HG02798 (cell line): ENCODE results near the gene PLEKHA7.
A peak's percentile ranks its signal among the peaks of the same experiment; 100 is the strongest.

Source experiments
- ATAC-seq: cut with Tn5 transposase; IDR thresholded peaks from one replicate; pipeline ENCODE4 v1.9.1; 2021; ENCODE audit warnings: mild to moderate bottlenecking; ENCODE audit not compliant: unreplicated experiment, poor library complexity

PLEKHA7 gene

DNA sequence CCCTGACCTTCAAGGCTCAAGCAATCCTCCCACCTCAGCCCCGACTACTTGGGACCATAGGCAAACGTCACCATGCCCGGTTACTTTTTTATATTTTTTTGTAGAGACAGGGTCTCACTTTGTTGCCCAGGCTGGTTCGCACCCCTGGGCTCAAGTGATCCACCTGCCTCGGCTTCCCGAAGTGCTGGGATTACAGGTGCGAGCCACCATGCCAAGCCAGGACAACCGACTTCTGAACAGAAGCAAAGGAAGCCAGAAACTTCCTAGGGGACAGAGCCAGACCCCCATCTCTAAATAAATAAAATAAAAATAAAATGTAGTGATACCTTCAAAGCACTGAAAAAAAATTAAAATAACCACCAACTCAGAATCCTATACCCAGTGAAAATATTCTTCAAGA is 249.3 kb downstream of the PLEKHA7 start:
- no peak for ATAC-seq

DNA sequence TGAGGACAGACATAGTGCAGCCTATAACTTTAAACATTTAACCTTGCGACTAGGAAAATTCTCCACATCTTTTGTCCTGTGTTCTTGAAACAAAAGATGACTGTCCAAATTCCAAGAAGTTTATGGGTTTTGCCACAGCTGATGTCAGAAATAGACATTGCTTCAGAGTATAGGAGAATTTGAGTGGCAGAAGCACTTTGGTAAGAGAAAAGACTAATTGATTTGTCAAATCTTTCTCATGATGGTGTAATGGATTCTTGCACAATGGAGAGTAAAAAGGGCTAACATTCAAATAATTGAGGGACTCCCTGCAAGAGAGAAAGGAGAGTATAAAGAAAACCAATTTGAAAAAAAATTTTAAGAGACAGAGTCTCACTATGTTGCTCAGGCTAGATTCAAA is 250.5 kb downstream of the PLEKHA7 start:
- ATAC-seq, result no peak

DNA sequence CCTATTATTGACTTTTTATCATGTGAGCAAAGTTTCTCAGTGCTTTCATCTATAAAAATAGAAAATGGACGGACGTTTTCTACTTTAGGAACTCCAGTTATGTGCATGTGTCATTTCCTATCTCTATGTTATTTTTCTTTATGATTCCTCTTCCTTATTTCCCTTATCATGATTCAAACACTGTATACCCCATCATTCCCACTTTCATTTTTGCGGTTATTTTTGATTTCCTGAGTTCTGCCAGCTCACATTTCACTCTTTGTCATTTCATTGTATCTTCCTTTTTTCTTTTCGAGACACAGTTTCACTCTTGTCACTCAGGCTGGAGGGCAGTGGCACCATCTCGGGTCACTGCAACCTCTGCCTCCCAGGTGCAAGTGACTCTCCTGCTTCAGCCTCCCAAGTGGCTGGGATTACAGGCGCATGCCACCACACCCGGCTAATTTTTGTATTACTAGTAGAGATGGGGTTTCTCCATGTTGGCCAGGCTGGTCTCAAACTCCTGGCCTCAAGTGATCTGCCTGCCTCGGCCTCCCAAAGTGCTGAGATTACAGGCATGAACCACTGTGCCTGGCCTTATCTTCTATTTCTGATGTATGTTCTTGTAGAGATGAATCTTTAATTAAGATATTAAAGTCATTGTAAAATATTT is 254.2 kb downstream of the PLEKHA7 start:
- no peak for ATAC-seq

DNA sequence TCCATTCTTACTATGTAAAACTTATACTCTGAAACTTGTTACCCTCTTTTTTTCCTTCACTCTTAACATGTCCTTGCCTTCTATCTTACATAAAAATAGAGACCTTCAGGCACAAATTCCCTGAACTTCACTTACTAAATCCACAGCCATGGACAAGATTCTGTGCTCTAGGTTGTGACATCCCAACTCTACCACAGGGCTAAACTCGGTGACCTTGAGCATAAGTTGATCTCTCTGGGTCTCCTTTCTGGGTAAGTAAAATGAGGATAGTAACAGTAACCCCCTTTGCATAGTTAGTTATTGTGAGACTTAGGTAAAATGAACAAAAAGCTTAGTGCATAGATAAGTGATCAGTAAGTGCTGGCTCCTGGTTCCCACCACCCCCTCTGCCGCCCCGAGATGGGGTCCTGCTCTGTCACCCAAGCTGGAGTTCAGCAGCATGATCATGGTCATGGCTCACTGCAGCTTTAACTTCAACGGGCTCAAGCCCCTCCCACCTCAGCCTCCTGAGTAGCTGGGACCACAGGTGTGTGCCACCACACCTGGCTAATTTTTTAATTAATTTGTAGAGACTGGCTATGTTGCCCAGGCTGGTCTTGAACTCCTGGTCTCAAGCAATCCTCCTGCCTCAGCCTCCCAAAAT is 255.7 kb downstream of the PLEKHA7 start:
- no peak for ATAC-seq

DNA sequence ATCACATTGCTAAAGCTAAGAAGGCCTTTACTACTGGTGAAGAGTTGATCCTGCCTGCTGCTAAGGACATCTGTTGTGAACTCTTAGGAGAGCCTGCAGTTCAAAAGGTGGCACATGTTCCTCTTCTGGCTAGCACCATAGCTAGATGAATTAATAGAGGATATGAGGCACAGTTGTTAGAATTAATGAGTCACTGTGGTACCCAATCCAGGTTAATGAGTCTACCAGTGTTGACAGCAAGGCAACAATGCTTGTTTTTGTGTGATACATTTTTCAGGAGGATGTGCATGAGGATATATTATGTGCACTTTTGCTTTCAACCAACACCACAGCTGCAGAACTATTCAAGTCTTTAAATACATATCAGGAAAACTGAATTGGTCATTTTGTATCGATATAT is 263.8 kb downstream of the PLEKHA7 start:
- ATAC-seq, result no peak

DNA sequence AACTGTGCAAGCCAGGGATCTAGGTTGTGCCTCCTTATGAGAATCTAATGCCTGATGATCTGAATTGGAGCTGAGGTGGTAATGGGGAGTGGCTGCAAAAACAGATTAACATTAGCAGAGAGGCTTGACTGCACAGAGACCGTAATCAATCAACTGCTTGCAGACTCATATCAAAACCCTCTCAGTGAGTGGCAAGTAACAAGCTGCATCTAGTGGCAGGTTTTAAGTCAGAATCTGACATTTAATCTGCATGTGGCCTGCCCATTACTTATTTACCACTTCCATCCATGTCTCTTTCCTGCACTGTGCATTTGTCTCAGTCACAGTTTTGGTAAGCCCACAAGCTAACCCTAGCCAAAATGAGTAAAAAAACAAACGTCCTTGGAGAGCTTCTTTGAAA is 264.5 kb downstream of the PLEKHA7 start:
- ATAC-seq, result no peak

DNA sequence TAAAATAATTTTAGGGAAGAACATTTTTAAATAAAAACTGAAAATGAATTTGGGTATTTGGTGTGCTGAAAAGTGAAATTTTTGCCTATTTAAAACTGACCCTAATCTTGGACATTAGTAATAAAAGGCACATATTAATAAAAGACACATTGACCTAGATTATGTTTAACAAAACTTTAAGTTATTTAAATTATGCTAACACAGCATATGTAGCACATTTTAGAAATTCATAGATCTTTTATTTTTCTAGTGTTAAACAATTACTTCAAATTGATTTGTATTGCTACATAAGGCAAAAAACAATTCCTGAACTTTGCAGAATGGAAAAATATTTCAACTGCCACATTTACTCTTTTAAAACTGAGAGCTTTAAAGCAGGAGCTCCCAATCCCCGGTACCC is 265.1 kb downstream of the PLEKHA7 start:
- ATAC-seq, result no peak

DNA sequence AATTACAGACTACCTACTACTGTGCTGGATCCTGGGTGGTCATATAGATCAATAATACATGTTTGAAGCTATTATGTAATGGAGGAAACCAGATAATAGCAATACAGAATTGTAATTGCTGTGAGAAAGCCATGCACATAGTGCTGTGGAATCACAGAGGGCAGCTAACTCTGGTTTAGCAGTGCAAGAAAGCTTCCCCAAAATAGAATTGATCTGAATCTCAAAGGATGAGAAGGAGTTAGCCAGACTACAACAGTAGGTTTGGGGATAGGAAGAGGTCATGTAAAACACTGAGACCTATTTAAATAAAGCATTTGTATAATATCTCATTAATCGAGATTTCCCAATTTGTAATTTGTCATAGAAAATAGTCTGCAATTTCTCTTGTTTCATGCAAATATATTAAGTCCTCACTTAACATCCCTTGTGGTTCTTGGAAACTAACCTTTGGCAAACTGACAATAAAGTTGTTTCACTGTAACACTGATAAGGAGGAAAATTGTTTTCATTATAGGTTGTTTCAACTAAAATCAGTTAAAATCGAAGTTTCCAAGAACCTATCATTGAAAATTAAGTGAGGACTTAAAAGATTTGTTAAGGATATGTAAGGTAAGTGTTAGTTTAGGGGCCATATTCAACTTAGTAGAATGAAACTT is 268.1 kb downstream of the PLEKHA7 start:
- ATAC-seq, result no peak

DNA sequence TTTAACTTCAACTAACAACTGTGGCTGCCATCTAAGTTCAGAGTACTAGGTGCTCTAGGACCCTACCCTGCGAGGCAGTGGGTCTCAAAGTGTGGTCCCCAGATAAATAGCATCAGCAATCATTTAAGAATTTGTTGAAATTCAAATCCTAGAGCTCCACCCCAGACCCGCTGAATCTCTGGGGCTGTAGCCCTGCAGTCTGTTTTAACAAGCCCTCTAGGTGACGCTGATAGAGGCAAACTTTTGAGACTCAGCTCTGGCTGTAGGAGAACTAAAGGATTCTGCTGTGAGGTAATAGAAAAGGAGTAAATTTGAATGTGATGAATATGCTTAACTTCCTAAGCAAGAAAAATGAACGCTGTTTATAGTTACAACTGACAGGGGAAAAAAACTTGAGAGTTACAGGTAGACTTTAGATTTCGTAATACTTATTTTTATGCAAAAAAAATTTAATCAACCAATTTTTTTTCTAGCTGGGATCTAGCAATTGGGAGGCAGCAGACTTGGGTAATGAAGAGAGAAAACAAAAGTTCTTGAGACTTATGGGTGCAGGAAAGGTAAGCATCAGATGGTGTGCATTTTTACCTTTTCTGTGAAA is 270.0 kb downstream of the PLEKHA7 start:
- no peak for ATAC-seq

DNA sequence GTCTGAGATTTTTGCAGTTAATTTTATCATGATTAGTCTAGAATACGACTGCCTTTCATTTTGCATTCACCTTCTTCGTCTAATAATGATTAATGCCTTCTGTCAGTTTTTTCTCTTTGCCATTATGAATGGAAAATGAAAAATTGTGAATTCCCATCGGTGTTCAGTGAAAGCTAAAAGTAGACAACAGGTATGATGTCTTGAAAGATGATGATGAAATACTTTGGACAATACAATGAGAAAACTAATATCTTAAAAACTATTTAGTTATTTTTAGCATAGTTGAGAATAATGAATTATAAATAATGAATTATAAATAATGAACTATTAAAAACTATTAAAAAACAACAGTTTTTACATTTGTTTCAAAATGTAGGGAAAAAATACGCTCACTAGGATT is 270.7 kb downstream of the PLEKHA7 start:
- ATAC-seq, result no peak

DNA sequence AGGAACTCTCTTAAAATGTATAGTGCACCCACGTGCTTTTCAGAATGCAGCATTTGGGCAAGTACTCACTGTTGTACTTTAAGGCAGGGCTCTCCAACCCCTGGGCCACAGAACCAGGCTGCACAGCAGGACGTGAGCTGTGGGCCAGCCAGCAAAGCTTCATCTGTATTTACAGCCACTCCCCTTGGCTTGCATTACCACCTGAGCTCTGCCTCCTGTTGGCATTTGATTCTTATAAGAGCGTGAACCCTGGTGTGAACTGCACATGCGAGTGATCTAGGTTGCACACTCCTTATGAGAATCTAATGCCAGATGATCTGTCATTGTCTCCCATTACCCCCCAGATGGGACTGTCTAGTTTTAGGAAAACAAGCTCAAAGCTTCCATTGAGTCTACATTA is 272.7 kb downstream of the PLEKHA7 start:
- ATAC-seq, result no peak

DNA sequence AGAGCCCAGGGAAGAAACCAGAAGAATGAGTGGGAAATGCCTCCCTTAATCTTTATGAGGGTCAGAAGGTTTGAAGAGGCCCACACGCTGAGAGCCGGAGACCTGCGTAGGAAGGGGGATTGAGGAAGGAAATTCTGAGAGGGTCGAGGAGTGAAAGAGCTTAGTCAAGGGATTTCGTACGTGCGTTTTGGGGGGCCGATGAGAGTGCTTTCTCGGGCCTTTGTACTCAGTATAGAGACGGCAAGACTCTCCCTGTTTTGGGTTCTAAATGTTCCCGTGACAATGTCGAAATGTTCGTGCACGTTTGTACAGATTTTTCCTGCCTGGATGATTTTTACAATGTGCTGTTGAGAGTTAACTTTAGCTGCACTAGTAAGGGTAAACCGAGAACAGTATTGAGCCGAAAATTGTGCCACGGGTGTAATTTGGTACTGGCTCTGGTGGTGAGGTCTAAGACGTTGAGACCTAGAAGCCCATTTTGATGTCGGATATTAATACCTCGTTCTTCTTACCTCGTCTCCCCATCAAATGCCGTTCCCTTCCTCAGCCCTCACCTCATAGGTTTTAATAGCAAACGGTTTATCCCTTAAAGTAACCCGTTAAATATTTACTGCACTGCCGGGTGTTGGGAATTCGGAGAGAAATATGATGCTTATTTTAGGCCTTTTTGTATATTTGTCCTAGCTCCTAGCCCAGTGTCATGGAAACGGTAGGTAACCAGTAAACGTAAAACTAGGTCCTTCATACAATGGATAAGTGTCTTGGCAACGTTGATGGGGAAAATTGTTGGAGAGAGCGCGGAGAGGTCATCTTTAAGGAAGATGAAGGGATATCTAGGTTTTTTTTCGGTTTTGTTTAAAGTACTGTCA is 275.0 kb downstream of the PLEKHA7 start:
- ATAC-seq, result no peak

DNA sequence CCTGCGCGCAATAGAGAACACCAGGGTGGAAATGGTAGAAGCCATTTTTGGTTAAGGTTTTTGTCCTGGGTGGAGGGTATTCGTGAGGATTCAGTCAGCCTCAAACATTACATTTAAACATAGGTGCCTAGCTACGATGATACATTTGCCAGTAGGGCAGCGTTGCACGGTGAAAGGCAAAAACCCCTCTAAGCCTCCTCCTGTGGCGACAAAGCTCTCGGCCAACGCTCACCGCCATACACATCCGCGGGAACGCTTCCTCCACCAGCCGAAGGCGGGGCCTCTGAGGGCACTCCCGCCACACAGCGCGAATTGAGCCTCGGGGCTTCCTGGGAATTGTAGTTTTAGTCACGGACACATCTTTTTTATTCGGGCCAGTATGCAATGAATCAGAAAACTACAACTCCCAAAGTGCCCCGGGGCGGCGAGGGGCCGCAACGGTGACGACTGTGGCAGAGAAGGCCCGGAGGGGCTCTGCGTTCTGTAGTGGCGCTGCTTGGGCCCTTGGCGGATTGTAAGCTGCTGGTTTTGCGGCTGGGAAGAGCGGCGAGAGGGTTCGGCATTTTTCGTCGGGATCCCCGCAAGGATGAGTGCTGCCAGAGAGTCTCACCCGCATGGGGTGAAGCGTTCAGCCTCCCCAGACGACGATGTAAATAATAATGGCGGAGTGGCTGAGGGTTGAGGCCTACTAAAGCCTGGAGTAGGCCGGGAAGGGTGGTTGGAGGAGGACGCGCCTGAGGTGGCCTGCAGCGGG is 275.8 kb downstream of the PLEKHA7 start, which contains the start of gene C11orf58:
Gene C11orf58 (plus strand): TSS at position 455 of the 754 bp plus-strand sequence. CDS start 132 bp downstream, at position 587.
- ATAC-seq, result peak; percentile 98

DNA sequence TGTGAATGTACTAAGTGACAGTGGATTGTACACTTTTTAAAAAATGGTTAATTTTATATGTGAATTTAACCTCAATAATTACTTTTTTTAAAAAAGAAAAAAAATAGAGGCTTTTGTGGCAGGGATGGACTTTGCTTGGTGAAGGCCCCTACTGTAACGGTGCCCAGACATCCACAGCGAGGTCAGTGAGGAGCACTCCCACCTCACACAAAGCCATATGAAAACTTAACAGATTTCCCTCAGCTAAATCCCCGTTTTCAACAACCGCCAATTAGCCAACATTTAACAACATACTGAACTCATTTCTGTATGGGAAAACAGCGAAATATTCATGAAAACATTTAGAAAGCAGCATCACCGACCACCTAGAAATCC is 276.4 kb downstream of the PLEKHA7 start:
- peak; percentile 10 for ATAC-seq
